ENCODE results near the gene NRAP.

GRCh38 chr10:113647812-113648211, 16.0 kb downstream of the NRAP start:
- TF ChIP-seq EZH2 (IDR thresholded peaks at IDR 0.05; ENCODE audit: borderline replicate concordance): no peak
- TF ChIP-seq CTCF (IDR thresholded peaks at IDR 0.05; ENCODE audit: poor library complexity): no peak
- no peak for TF ChIP-seq EZH2phosphoT487 (IDR thresholded peaks at IDR 0.05; ENCODE audit: low read depth, severe bottlenecking, unreplicated experiment)

All from hepatocyte (in vitro differentiated cells).